Testis (tissue), 2 donors: ENCODE data around the gene SHOC1.

Experiments
- CTCF ChIP-seq, 3 experiments: fragments of 450-650 bp in 2 of 3; fragments of 200-600 bp in 1 of 3; sonication (generic) in 1 of 3; IDR thresholded peaks; one replicate each; pipeline ENCODE4 v1.5.1; 2016 to 2019; ENCODE audit warnings: antibody characterized with exemption in 3 of 3, mild to moderate bottlenecking in 2 of 3, moderate library complexity in 1 of 3
- POLR2A ChIP-seq: fragments of 450-650 bp; IDR thresholded peaks from one replicate; pipeline ENCODE4 v1.6.1; 2017; ENCODE audit warnings: antibody characterized with exemption, mild to moderate bottlenecking, moderate library complexity

- no peak for TF ChIP-seq CTCF (IDR thresholded peaks at IDR 0.05)
- no peak for TF ChIP-seq POLR2A
Observed at GRCh38 chr9:111812337-111812736, 17.6 kb upstream of the SHOC1 start.
